Measurements from ENCODE around the gene RXRA. TPM values are rescaled to one million over a fixed set of nuclear protein-coding genes. Genes with fewer than 3 reads are reported as not detected.
A peak's percentile ranks its signal among the peaks of the same experiment; 100 is the strongest.

Gene RXRA
- polyA plus RNA-seq, 3 donors: 15.8 to 91.0 (median 23.2) TPM

- Histone ChIP-seq H3K36me3 (replicated peaks in 1 of 2; ENCODE audit: control insufficient read depth in 1 of 2, insufficient read depth in 2 of 2, low read length in 2 of 2) (no peaks in the 10 kb centered on the region), H4K20me1 (ENCODE audit: insufficient read depth, low read length) (peaks cover 77% of the 10 kb centered on the region), H3K27me3 (ENCODE audit: control insufficient read depth in 2 of 2, insufficient read depth in 2 of 2, low read length in 2 of 2) (no peaks in the 10 kb centered on the region), H3K4me2 (replicated peaks; ENCODE audit: extremely low read depth, low read length, poor library complexity, severe bottlenecking) (peak overlapping the region; percentile 99), H2AFZ (ENCODE audit: insufficient read depth, low read depth, low read length, poor library complexity, severe bottlenecking) (no peak overlapping the region), H3K4me1 (ENCODE audit: control insufficient read depth in 1 of 2, insufficient read depth in 2 of 2, low read length in 2 of 2) (peaks cover 66 to 88% of the 10 kb centered on the region in 2 donors), H3K4me3 (replicated peaks in 1 of 3; ENCODE audit: low read depth in 2 of 3, low read length in 3 of 3) (peak overlapping the region in 1 of 3 experiments; percentile 97), H3K9ac (ENCODE audit: insufficient read depth, low read length, poor library complexity, severe bottlenecking) (peak overlapping the region; percentile 86), H3K27ac (ENCODE audit: low read depth in 1 of 2, low read length in 2 of 2) (peak overlapping the region; percentile 14 to 53), H3K79me2 (ENCODE audit: insufficient read depth, low read length) (peaks cover 78% of the 10 kb centered on the region), H3K9me3 (replicated peaks in 1 of 2; ENCODE audit: control insufficient read depth in 1 of 2, insufficient read depth in 1 of 2, low read length in 2 of 2) (no peaks in the 10 kb centered on the region)
- Mint-ChIP-seq H3K27ac (peak overlapping the region in 4 of 7 donors; percentile 34 to 81 (median 70)), H3K9me3 (no peaks in the 10 kb centered on the region), H3K4me3 (peak overlapping the region; percentile 62 to 70), H3K27me3 (ENCODE audit: low read depth in 3 of 3) (peaks cover 0 to 2% (median 0%) of the 10 kb centered on the region in 3 donors), H3K4me1 (peaks cover 66% of the 10 kb centered on the region), H3K36me3 (peaks cover 4 to 15% of the 10 kb centered on the region in 2 donors)
- DNase-seq: no peak
- no peak for TF ChIP-seq CTCF (IDR thresholded peaks at IDR 0.05)
- intact Hi-C loops (cut with micrococcal nuclease): loop anchor here (5.0 to 10.0 kb wide), 6 partner anchors 38 to 265 kb away; partner anchors contain the start of gene BRD3 (in 1 of the 2)
- WGBS (ENCODE audit: insufficient coverage): 100% methylated on average over 4 of the region's 7 CpGs
Measured at GRCh38 chr9:134329576-134329855, 3.3 kb downstream of the RXRA start.

- H4K20me1 ChIP-seq (ENCODE audit: insufficient read depth, low read length): peaks cover 81% of the 10 kb centered on the region
- no peaks in the 10 kb centered on the region for H3K27me3 ChIP-seq (ENCODE audit: control insufficient read depth in 2 of 2, insufficient read depth in 2 of 2, low read length in 2 of 2)
- peaks cover 66% of the 10 kb centered on the region for H3K4me1 Mint-ChIP-seq
- peak overlapping the region; percentile 86 for H3K9ac ChIP-seq (ENCODE audit: insufficient read depth, low read length, poor library complexity, severe bottlenecking)
- H2AFZ ChIP-seq (ENCODE audit: insufficient read depth, low read depth, low read length, poor library complexity, severe bottlenecking): no peak overlapping the region
- no peaks in the 10 kb centered on the region for H3K36me3 ChIP-seq (replicated peaks in 1 of 2; ENCODE audit: control insufficient read depth in 1 of 2, insufficient read depth in 2 of 2, low read length in 2 of 2)
- peak overlapping the region; percentile 99 for H3K4me2 ChIP-seq (replicated peaks; ENCODE audit: extremely low read depth, low read length, poor library complexity, severe bottlenecking)
- H3K4me3 Mint-ChIP-seq: peak overlapping the region; percentile 62 to 70
- H3K27me3 Mint-ChIP-seq (ENCODE audit: low read depth in 3 of 3): no peaks in the 10 kb centered on the region
- intact Hi-C loops (cut with micrococcal nuclease): loop anchor here (5.0 to 10.0 kb wide), 6 partner anchors 37 to 265 kb away; partner anchors contain the start of gene BRD3 (in 1 of the 2)
- peaks cover 65 to 88% of the 10 kb centered on the region in 2 donors for H3K4me1 ChIP-seq (ENCODE audit: control insufficient read depth in 1 of 2, insufficient read depth in 2 of 2, low read length in 2 of 2)
- H3K27ac Mint-ChIP-seq: peak overlapping the region in 5 of 7 donors; percentile 34 to 81 (median 60)
- DNase-seq: peak in 1 of 3 donors; percentile 62
- H3K36me3 Mint-ChIP-seq: peaks cover 6 to 15% of the 10 kb centered on the region in 2 donors
- H3K27ac ChIP-seq (ENCODE audit: low read depth in 1 of 2, low read length in 2 of 2): peak overlapping the region; percentile 14 to 53
- 89% methylated on average over 3 of the region's 5 CpGs for WGBS (ENCODE audit: insufficient coverage)
- no peaks in the 10 kb centered on the region for H3K9me3 Mint-ChIP-seq
- TF ChIP-seq CTCF (IDR thresholded peaks at IDR 0.05): no peak
- H3K9me3 ChIP-seq (replicated peaks in 1 of 2; ENCODE audit: control insufficient read depth in 1 of 2, insufficient read depth in 1 of 2, low read length in 2 of 2): no peaks in the 10 kb centered on the region
- peaks cover 82% of the 10 kb centered on the region for H3K79me2 ChIP-seq (ENCODE audit: insufficient read depth, low read length)
- peak overlapping the region in 1 of 3 experiments; percentile 97 for H3K4me3 ChIP-seq (replicated peaks in 1 of 3; ENCODE audit: low read depth in 2 of 3, low read length in 3 of 3)
Measured at GRCh38 chr9:134329886-134330285, 3.6 kb downstream of the RXRA start.
